OCI-LY7 (cell line): ENCODE data around the gene CFAP161.

Source experiments
- CTCF ChIP-seq: fragments of 200-600 bp; sonication (generic); conservative IDR thresholded peaks from 2 replicates; pipeline ENCODE4 v1.5.1; 2014; ENCODE audit warnings: mild to moderate bottlenecking, antibody characterized with exemption, low read length, moderate library complexity, mixed read lengths
- EZH2phosphoT487 ChIP-seq: fragments of 200-600 bp; sonication (generic); IDR thresholded peaks from 2 replicates; pipeline ENCODE4 v1.6.1; 2018; ENCODE audit warnings: low read depth, borderline replicate concordance, mild to moderate bottlenecking, mixed run types, antibody characterized with exemption, low read length, moderate library complexity, mixed read lengths

- no peak for TF ChIP-seq CTCF
- no peak for TF ChIP-seq EZH2phosphoT487
These were observed 23.1 kb upstream of the CFAP161 start for GRCh38 chr15:81111018-81111417.
